Measurements from ENCODE around the gene MACROD2.

Gene MACROD2

DNA sequence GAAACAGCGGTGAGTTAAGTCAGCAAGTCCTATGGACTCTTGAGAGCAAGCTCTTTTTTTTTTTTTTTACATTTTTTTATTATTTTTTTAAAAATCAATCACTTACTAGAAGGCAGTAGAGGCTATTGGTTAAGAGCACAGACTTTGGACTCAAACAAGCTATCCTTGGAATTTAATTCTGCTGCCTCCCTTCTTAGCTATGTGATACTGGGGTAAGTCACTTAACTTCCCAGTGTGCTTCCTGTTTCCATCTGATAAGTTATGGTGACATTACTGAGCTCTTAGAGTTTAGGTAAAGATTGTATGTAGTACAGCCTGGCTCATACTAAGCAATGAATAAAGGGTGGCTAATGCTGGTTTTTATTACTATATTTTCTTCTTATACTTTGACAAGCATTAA is 1112.6 kb downstream of the MACROD2 start:
- TF ChIP-seq, protein P1, sequence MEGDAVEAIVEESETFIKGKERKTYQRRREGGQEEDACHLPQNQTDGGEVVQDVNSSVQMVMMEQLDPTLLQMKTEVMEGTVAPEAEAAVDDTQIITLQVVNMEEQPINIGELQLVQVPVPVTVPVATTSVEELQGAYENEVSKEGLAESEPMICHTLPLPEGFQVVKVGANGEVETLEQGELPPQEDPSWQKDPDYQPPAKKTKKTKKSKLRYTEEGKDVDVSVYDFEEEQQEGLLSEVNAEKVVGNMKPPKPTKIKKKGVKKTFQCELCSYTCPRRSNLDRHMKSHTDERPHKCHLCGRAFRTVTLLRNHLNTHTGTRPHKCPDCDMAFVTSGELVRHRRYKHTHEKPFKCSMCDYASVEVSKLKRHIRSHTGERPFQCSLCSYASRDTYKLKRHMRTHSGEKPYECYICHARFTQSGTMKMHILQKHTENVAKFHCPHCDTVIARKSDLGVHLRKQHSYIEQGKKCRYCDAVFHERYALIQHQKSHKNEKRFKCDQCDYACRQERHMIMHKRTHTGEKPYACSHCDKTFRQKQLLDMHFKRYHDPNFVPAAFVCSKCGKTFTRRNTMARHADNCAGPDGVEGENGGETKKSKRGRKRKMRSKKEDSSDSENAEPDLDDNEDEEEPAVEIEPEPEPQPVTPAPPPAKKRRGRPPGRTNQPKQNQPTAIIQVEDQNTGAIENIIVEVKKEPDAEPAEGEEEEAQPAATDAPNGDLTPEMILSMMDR (conservative IDR thresholded peaks at IDR 0.05; ENCODE audit: low read depth, low read length), result no peak
- no peak overlapping the region for H3K4me3 ChIP-seq (ENCODE audit: low read depth, low read length)
- no peak for DNase-seq (ENCODE audit: low read depth)

- no peak for DNase-seq (ENCODE audit: low read depth)
- TF ChIP-seq, protein P1 (conservative IDR thresholded peaks at IDR 0.05; ENCODE audit: low read depth, low read length), result no peak
- no peak overlapping the region for H3K4me3 ChIP-seq (ENCODE audit: low read depth, low read length)
Measured at GRCh38 chr20:15109494-15109893, 1114.2 kb downstream of the MACROD2 start.

GRCh38 chr20:15111654-15112053 is 1116.3 kb downstream of the MACROD2 start:
- H3K4me3 ChIP-seq (ENCODE audit: low read depth, low read length), result no peak overlapping the region
- DNase-seq (ENCODE audit: low read depth), result no peak
- TF ChIP-seq, protein P1 (conservative IDR thresholded peaks at IDR 0.05; ENCODE audit: low read depth, low read length), result no peak

GRCh38 chr20:15113144-15113773 is 1117.9 kb downstream of the MACROD2 start:
- DNase-seq (ENCODE audit: low read depth), result peak; percentile 16
- TF ChIP-seq, protein P1 (conservative IDR thresholded peaks at IDR 0.05; ENCODE audit: low read depth, low read length), result no peak
- no peak overlapping the region for H3K4me3 ChIP-seq (ENCODE audit: low read depth, low read length)

GRCh38 chr20:15119852-15120487 is 1124.7 kb downstream of the MACROD2 start:
- DNase-seq (ENCODE audit: low read depth), result no peak
- H3K4me3 ChIP-seq (ENCODE audit: low read depth, low read length), result no peak overlapping the region
- TF ChIP-seq, protein P1 (conservative IDR thresholded peaks at IDR 0.05; ENCODE audit: low read depth, low read length), result no peak

DNA sequence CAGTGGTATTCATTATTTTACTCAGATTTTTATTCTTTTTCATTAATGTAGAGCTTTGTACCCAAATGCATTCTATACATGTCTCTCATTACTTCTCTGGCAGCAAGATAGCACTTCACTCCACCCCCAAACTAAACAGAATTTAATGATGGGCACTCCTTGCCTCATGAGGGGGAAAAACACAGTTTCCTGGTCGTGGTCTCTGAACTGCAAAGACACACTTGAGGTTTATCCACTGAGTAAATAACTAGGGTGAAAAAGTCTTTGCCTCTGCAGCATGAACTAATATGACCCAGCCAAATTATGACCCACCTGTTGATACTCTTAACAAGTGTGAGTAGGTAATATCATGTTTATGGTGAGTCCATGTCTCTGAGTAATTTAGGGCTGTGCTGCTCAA is 1127.3 kb downstream of the MACROD2 start:
- H3K4me3 ChIP-seq (ENCODE audit: low read depth, low read length), result no peak overlapping the region
- TF ChIP-seq, protein P1 (conservative IDR thresholded peaks at IDR 0.05; ENCODE audit: low read depth, low read length), result no peak
- DNase-seq (ENCODE audit: low read depth), result no peak

DNA sequence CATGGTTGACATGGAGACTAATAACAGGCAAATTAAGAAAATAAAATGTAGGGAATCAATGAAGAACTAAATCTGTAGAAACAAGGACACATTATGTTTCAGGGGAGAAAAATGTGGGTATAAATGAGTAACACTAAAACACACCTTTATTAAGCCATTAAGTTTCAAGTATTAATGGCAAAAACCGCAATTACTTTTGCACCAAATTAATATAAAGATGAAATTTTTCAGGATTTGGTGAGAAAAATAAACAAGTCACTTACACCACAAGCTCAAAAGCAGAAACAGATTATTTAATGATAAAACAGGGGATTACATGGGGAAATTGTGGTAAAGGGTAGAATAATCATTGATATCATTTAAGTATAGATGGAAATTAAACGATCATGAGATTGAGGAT is 1135.9 kb downstream of the MACROD2 start:
- TF ChIP-seq, protein P1 (conservative IDR thresholded peaks at IDR 0.05; ENCODE audit: low read depth, low read length), result no peak
- H3K4me3 ChIP-seq (ENCODE audit: low read depth, low read length), result no peak overlapping the region
- DNase-seq (ENCODE audit: low read depth), result no peak
